HG02852 (cell line): ENCODE measurements around the gene RNF186.
A peak's percentile ranks its signal among the peaks of the same experiment; 100 is the strongest.
"Not testable (repeated sequence)": the region's sequence is repeated elsewhere in the genome, so short reads cannot be mapped to it uniquely, and the experiment has no call there.

Source experiments
- ATAC-seq: cut with Tn5 transposase; IDR thresholded peaks from one replicate; pipeline ENCODE4 v1.9.1; 2021; ENCODE audit warnings: mild to moderate bottlenecking, moderate library complexity; ENCODE audit not compliant: unreplicated experiment

Gene RNF186

GRCh38 chr1:19825298-19825697, 10.2 kb upstream of the RNF186 start:
- ATAC-seq = no peak

- ATAC-seq = no peak
Measured at GRCh38 chr1:19824541-19824940, 9.5 kb upstream of the RNF186 start.

- no peak for ATAC-seq
Measured at GRCh38 chr1:19824036-19824435, 9.0 kb upstream of the RNF186 start.

GRCh38 chr1:19819701-19820100, 4.6 kb upstream of the RNF186 start:
- no peak for ATAC-seq

GRCh38 chr1:19818324-19818723, 3.2 kb upstream of the RNF186 start:
- ATAC-seq = no peak

GRCh38 chr1:19817160-19817559, 2.1 kb upstream of the RNF186 start:
- no peak for ATAC-seq

- ATAC-seq = not testable (repeated sequence)
Measured at GRCh38 chr1:19816737-19817086, 1.6 kb upstream of the RNF186 start.

- no peak for ATAC-seq
Measured at GRCh38 chr1:19815801-19816736, 986 bp upstream of the RNF186 start.

GRCh38 chr1:19814244-19814661, 830 bp downstream of the RNF186 start:
- no peak for ATAC-seq

GRCh38 chr1:19813643-19813960, 1.5 kb downstream of the RNF186 start:
- no peak for ATAC-seq

GRCh38 chr1:19812875-19813642, 2.0 kb downstream of the RNF186 start:
- no peak for ATAC-seq

- no peak for ATAC-seq
Measured at GRCh38 chr1:19811206-19811851, 3.8 kb downstream of the RNF186 start.

GRCh38 chr1:19809044-19809750, 5.9 kb downstream of the RNF186 start:
- ATAC-seq = no peak

- ATAC-seq = no peak
Measured at GRCh38 chr1:19808351-19808750, 6.7 kb downstream of the RNF186 start.

GRCh38 chr1:19804831-19805251, 10.2 kb downstream of the RNF186 start:
- no peak for ATAC-seq

GRCh38 chr1:19802269-19802668, 12.8 kb downstream of the RNF186 start:
- no peak for ATAC-seq

GRCh38 chr1:19800076-19800804, 14.8 kb downstream of the RNF186 start:
- peak; percentile 44 for ATAC-seq

GRCh38 chr1:19799230-19800075, 15.6 kb downstream of the RNF186 start, which contains the start of gene TMCO4:
Gene TMCO4, minus strand, starts transcription at chr1:19799916. Its CDS starts 19,158 bp downstream, at chr1:19780758.
- peak; percentile 74 for ATAC-seq

- ATAC-seq = no peak
Measured at GRCh38 chr1:19798486-19799229, 16.4 kb downstream of the RNF186 start.
